Small intestine (tissue), 7 donors: ENCODE results near the gene USH2A. TPM values are rescaled to one million over a fixed set of nuclear protein-coding genes. Genes with fewer than 3 reads are reported as not detected.

Experiments used
- DNase-seq, 2 donors: peaks; one replicate each; pipeline versions ENCODE4 v3.0.0 to v3.0.0-alpha.2; 2013
- FAIRE-seq: peaks from 2 replicates; lab custom pipeline; 2012; peaks lifted over from hg19 to GRCh38; lab: Jason Lieb, UNC
- H3K27ac ChIP-seq, 3 donors: one replicate each; pipeline ENCODE4 v1.5.1; 2013; ENCODE audit warnings: low read length in 2 of 3, mild to moderate bottlenecking in 2 of 3, control low read depth in 1 of 3, inconsistent platforms in 1 of 3, low read depth in 1 of 3, moderate library complexity in 1 of 3
- H3K27me3 ChIP-seq, 3 donors: one replicate each; pipeline ENCODE4 v1.6.1; 2013; ENCODE audit warnings: low read length in 3 of 3, inconsistent platforms in 1 of 3; ENCODE audit not compliant: control insufficient read depth in 3 of 3, insufficient read depth in 3 of 3
- H3K36me3 ChIP-seq, 3 donors: one replicate each; pipeline ENCODE4 v1.6.1; 2013; ENCODE audit warnings: low read length in 3 of 3, inconsistent platforms in 1 of 3, low read depth in 1 of 3, mild to moderate bottlenecking in 1 of 3, moderate library complexity in 1 of 3; ENCODE audit not compliant: control insufficient read depth in 3 of 3, insufficient read depth in 2 of 3
- H3K4me1 ChIP-seq, 3 donors: one replicate each; pipeline ENCODE4 v1.6.1; 2013; ENCODE audit warnings: low read length in 2 of 3, inconsistent platforms in 1 of 3, low read depth in 1 of 3, mild to moderate bottlenecking in 1 of 3, moderate library complexity in 1 of 3; ENCODE audit not compliant: control insufficient read depth in 3 of 3, insufficient read depth in 2 of 3
- H3K4me3 ChIP-seq, 3 donors: one replicate each; pipeline ENCODE4 v1.5.1; 2013; ENCODE audit warnings: low read length in 3 of 3, control low read depth in 1 of 3, inconsistent platforms in 1 of 3, low read depth in 1 of 3, mild to moderate bottlenecking in 1 of 3, moderate library complexity in 1 of 3
- H3K9me3 ChIP-seq, 2 donors: one replicate each; pipeline ENCODE4 v1.6.1; 2013; ENCODE audit warnings: low read depth in 1 of 2, low read length in 1 of 2; ENCODE audit not compliant: control insufficient read depth in 2 of 2, insufficient read depth in 1 of 2
- WGBS, 3 donors: extraction: QIAGEN DNeasy Blood & Tissue Kit; methylation state at CpG; one replicate each; pipeline ENCODE4 v1.1.7; 2013; 5-methylcytosine and 5-hydroxymethylcytosine counted together
- polyA plus RNA-seq, 4 donors: library from polyadenylated mRNA; stranded (reverse) in 3 of 4; unstranded in 1 of 4; fragments of 200-250 nt in 3 of 4; fragments of 120-200 nt in 1 of 4; gene quantifications; one replicate each; pipeline versions ENCODE4 v1.2.1 to v1.2.3, GENCODE V29; 2013
- donor health status: healthy with polysubstance abuse.
- donor health status: control.
- donor health status: control.
- donor health status: Bipolar disorder and iron deficiency.
- donor health status: healthy.

Gene USH2A
- polyA plus RNA-seq, 4 donors: under 0.01 to 0.07 TPM; not detected in 2

DNA sequence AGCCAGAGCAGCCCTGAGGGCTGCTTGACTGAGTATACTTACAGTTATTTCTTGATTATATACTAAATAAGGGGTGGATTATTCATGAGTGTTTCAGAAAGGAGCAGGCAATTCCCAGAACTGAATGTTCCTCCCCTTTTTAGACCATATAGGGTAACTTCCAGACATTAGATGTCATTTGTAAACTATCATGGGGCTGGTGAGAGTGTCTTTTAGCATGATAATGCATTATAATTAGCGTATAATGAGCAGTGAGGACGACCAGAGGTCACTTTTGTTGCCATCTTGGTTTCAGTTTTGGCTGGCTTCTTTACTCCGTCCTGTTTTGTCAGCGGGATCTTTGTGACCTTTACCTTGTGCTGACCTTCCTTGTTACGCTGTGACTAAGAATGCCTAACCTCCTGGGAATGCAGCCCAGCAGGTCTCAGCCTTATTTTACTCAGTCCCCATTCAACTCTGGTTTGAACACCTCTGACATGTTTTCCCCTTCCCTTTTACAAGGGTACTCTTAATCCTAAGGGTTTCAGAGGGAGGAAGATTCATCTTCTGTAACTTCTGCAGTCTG lies 840.0 kb downstream of the USH2A start:
- H3K27ac ChIP-seq: peak overlapping the region; percentile 22 to 64 (median 38)
- no peaks in the 10 kb centered on the region for H3K9me3 ChIP-seq
- peaks cover 0 to 17% (median 7%) of the 10 kb centered on the region in 3 donors for H3K36me3 ChIP-seq
- H3K4me3 ChIP-seq: no peak overlapping the region
- 30 to 54% (median 36%) methylated on average over 5 of the region's 5 CpGs for WGBS, 3 donors
- H3K4me1 ChIP-seq: no peaks in the 10 kb centered on the region
- no peaks in the 10 kb centered on the region for H3K27me3 ChIP-seq
- FAIRE-seq (no peak), DNase-seq (peak in 1 of 2 donors; percentile 85)

- DNase-seq: no peak
- no peaks in the 10 kb centered on the region for H3K4me1 ChIP-seq
- peaks cover 0 to 14% (median 7%) of the 10 kb centered on the region in 3 donors for H3K36me3 ChIP-seq
- H3K4me3 ChIP-seq: no peak overlapping the region
- no peak for FAIRE-seq
- H3K27ac ChIP-seq: no peak overlapping the region
- H3K9me3 ChIP-seq: no peaks in the 10 kb centered on the region
- no peaks in the 10 kb centered on the region for H3K27me3 ChIP-seq
- WGBS, 3 donors: 86 to 93% (median 88%) methylated on average over 2 of the region's 2 CpGs
Observed at GRCh38 chr1:215581896-215582295, 841.4 kb downstream of the USH2A start.
